ENCODE results near the gene CYP19A1.

CYP19A1 gene

GRCh38 chr15:51313644-51314280 lies 24.6 kb downstream of the CYP19A1 start:
- Histone ChIP-seq H3K9me3 (ENCODE audit: severe bottlenecking) (no peaks in the 10 kb centered on the region), H3K27ac (ENCODE audit: poor library complexity, severe bottlenecking) (no peak overlapping the region), H3K4me3 (ENCODE audit: severe bottlenecking) (no peak overlapping the region), H3K36me3 (ENCODE audit: low read depth) (no peaks in the 10 kb centered on the region), H3K27me3 (ENCODE audit: insufficient read depth, poor library complexity, severe bottlenecking) (no peaks in the 10 kb centered on the region), H3K4me1 (ENCODE audit: insufficient read depth, poor library complexity, severe bottlenecking) (no peaks in the 10 kb centered on the region)
- DNase-seq (ENCODE audit: low spot score) (no peak), ATAC-seq (ENCODE audit: low read depth) (no peak)
- no peak for TF ChIP-seq CTCF (IDR thresholded peaks at IDR 0.05; ENCODE audit: poor library complexity, severe bottlenecking)

- Histone ChIP-seq H3K36me3 (ENCODE audit: low read depth) (no peaks in the 10 kb centered on the region), H3K27me3 (ENCODE audit: insufficient read depth, poor library complexity, severe bottlenecking) (no peaks in the 10 kb centered on the region), H3K27ac (ENCODE audit: poor library complexity, severe bottlenecking) (no peak overlapping the region), H3K9me3 (ENCODE audit: severe bottlenecking) (no peaks in the 10 kb centered on the region), H3K4me3 (ENCODE audit: severe bottlenecking) (no peak overlapping the region), H3K4me1 (ENCODE audit: insufficient read depth, poor library complexity, severe bottlenecking) (no peaks in the 10 kb centered on the region)
- no peak for TF ChIP-seq CTCF (IDR thresholded peaks at IDR 0.05; ENCODE audit: poor library complexity, severe bottlenecking)
- ATAC-seq (ENCODE audit: low read depth) (peak; percentile 83), DNase-seq (ENCODE audit: low spot score) (no peak)
Measured at GRCh38 chr15:51313074-51313393, 25.4 kb downstream of the CYP19A1 start.

GRCh38 chr15:51312166-51313073 lies 26.0 kb downstream of the CYP19A1 start:
- H3K27ac ChIP-seq (ENCODE audit: poor library complexity, severe bottlenecking) = no peak overlapping the region
- ATAC-seq (ENCODE audit: low read depth) (peak; percentile 7; the same call in 1 of the 3 replicates), DNase-seq (ENCODE audit: low spot score) (no peak)
- no peaks in the 10 kb centered on the region for H3K27me3 ChIP-seq (ENCODE audit: insufficient read depth, poor library complexity, severe bottlenecking)
- H3K4me1 ChIP-seq (ENCODE audit: insufficient read depth, poor library complexity, severe bottlenecking) = no peaks in the 10 kb centered on the region
- H3K36me3 ChIP-seq (ENCODE audit: low read depth) = no peaks in the 10 kb centered on the region
- H3K9me3 ChIP-seq (ENCODE audit: severe bottlenecking) = no peaks in the 10 kb centered on the region
- no peak for TF ChIP-seq CTCF (IDR thresholded peaks at IDR 0.05; ENCODE audit: poor library complexity, severe bottlenecking)
- H3K4me3 ChIP-seq (ENCODE audit: severe bottlenecking) = no peak overlapping the region

DNA sequence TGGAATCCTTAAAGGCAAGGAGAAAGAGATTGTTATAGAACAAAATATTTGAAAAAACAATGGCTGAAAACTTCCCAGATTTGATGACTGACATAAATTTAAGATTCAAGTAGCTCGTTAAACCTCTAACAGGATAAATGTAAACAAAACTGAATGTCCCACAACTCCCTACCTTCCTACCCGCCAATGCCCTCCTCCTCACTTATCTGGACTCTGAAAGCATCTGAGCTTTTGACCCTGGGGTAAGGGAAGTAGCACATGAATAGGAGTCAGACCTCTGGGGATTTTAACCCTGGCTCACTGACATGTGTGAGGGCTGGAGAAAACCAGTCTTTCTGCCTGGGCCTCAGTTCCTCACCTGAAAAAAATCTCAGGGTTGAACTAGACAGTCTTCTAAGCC lies 26.9 kb downstream of the CYP19A1 start:
- TF ChIP-seq CTCF (IDR thresholded peaks at IDR 0.05; ENCODE audit: poor library complexity, severe bottlenecking) = no peak
- Histone ChIP-seq H3K4me3 (ENCODE audit: severe bottlenecking) (no peak overlapping the region), H3K27ac (ENCODE audit: poor library complexity, severe bottlenecking) (no peak overlapping the region), H3K4me1 (ENCODE audit: insufficient read depth, poor library complexity, severe bottlenecking) (no peaks in the 10 kb centered on the region), H3K27me3 (ENCODE audit: insufficient read depth, poor library complexity, severe bottlenecking) (no peaks in the 10 kb centered on the region), H3K36me3 (ENCODE audit: low read depth) (no peaks in the 10 kb centered on the region), H3K9me3 (ENCODE audit: severe bottlenecking) (no peaks in the 10 kb centered on the region)
- DNase-seq (ENCODE audit: low spot score) (peak; percentile 2), ATAC-seq (ENCODE audit: low read depth) (no peak)

DNA sequence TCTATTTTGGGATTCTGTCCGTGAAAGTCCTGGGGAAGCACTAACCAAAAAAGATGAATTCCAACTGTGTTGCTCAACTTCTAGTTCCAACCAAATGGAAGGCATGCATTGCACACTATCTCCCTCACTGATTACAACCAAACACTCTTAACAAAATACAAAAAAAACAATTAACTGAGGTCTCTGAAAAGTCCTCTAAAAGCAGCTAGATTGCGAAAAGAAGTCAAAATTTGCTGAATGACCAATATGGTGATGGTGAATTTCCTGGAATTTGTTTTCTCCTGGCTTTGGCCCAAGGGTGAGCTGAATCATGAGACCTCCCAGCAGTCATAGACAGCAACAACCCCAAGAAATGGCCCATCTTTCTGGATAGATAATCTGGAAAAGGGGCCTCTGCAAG lies 28.3 kb downstream of the CYP19A1 start:
- Histone ChIP-seq H3K4me1 (ENCODE audit: insufficient read depth, poor library complexity, severe bottlenecking) (no peaks in the 10 kb centered on the region), H3K27me3 (ENCODE audit: insufficient read depth, poor library complexity, severe bottlenecking) (no peaks in the 10 kb centered on the region), H3K36me3 (ENCODE audit: low read depth) (no peaks in the 10 kb centered on the region), H3K4me3 (ENCODE audit: severe bottlenecking) (no peak overlapping the region), H3K27ac (ENCODE audit: poor library complexity, severe bottlenecking) (no peak overlapping the region), H3K9me3 (ENCODE audit: severe bottlenecking) (no peaks in the 10 kb centered on the region)
- peak; percentile 1 for DNase-seq (ENCODE audit: low spot score)
- TF ChIP-seq CTCF (IDR thresholded peaks at IDR 0.05; ENCODE audit: poor library complexity, severe bottlenecking) = no peak
- ATAC-seq (ENCODE audit: low read depth) = no peak

All from RWPE2 (cell line).